Muscle of leg (tissue), 11 donors: Measurements from ENCODE around the gene SAMD10. TPM values are rescaled to one million over a fixed set of nuclear protein-coding genes. Genes with fewer than 3 reads are reported as not detected.
"Not testable (repeated sequence)": the region's sequence is repeated elsewhere in the genome, so short reads cannot be mapped to it uniquely, and the experiment has no call there.

ENCODE experiments used
- DNase-seq: peaks from one replicate; pipeline ENCODE4 v3.0.0; 2013
- H3K27ac ChIP-seq: one replicate; pipeline ENCODE4 v1.5.1; 2013; ENCODE audit warnings: mild to moderate bottlenecking, low read length, control low read depth
- H3K27me3 ChIP-seq: one replicate; pipeline ENCODE4 v1.6.1; 2013; ENCODE audit warnings: low read length; ENCODE audit not compliant: control insufficient read depth, insufficient read depth
- H3K36me3 ChIP-seq: one replicate; pipeline ENCODE4 v1.6.1; 2013; ENCODE audit warnings: low read length; ENCODE audit not compliant: control insufficient read depth, insufficient read depth
- H3K4me1 ChIP-seq: one replicate; pipeline ENCODE4 v1.6.1; 2013; ENCODE audit warnings: low read length; ENCODE audit not compliant: control insufficient read depth, insufficient read depth
- H3K4me3 ChIP-seq: one replicate; pipeline ENCODE4 v1.5.1; 2013; ENCODE audit warnings: low read length, control low read depth
- H3K9me3 ChIP-seq: replicated peaks from 2 replicates; pipeline ENCODE4 v1.6.1; 2013; ENCODE audit warnings: low read depth, low read length; ENCODE audit not compliant: control insufficient read depth
- WGBS: methylation state at CpG from one replicate; pipeline ENCODE4 v1.1.5; 2013; ENCODE audit warnings: missing lambda C conversion rate; ENCODE audit not compliant: insufficient coverage; 5-methylcytosine and 5-hydroxymethylcytosine counted together
- polyA plus RNA-seq, 8 donors: library from polyadenylated mRNA; unstranded; fragments of 120-200 nt; gene quantifications; one replicate each; pipeline versions ENCODE4 v1.2.1 to v1.2.3, GENCODE V29; 2013; ENCODE audit warnings: inconsistent platforms in 1 of 8, low replicate concordance in 1 of 8; ENCODE audit not compliant: insufficient read length in 8 of 8, insufficient read depth in 1 of 8
- total RNA-seq: library from RNA; stranded (reverse); fragments of 120-200 nt; gene quantifications from one replicate; pipeline ENCODE4 v1.2.4, GENCODE V29; 2013

SAMD10 gene
- total and polyA plus RNA-seq, 9 donors, result 1.5 to 4.4 (median 3.8) TPM

DNA sequence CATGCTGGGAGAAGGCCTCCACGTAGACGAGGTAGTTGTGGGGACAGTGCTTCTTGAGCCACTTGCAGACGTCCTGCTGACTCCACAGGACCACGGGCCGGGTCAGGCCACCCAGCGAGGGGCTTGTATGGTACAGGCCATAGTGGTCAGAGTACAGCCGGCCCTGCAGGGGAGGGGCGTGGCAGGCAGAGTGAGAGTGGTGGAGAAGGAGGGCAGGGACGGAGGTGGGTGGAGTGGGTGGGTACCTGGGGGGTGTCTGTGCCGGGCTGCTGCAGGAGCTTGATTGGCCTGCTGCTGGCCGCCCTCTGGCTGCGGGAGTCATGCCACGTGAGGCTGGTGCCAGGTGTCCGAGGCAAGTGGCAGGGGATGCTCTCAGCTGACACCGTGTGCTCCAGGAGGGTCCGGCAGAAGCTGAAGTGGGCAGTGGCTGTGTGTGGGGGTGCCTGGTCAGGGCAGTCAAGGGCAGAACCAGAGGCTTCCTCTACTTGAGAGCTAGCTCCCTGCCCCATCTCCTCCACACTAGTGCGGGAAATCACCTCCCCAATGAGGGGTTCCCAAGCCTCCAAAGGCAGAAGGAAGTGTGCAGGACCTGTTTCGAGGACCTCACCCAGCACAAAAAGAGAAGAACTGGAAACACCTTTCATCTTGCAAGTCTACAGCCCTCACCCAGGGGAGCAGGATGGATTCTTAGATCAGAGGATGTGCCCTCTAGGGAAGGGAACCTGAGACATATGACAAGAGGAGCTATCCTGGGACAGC lies 2.3 kb downstream of the SAMD10 start:
- H3K4me1 ChIP-seq, result peaks cover 42% of the 10 kb centered on the region
- H3K27ac ChIP-seq, result no peak overlapping the region
- H3K36me3 ChIP-seq, result peaks cover 2% of the 10 kb centered on the region
- DNase-seq, result peak; percentile 9
- 84% methylated on average over 16 of the region's 18 CpGs for WGBS
- H3K4me3 ChIP-seq, result no peak overlapping the region
- no peaks in the 10 kb centered on the region for H3K27me3 ChIP-seq
- no peaks in the 10 kb centered on the region for H3K9me3 ChIP-seq

DNA sequence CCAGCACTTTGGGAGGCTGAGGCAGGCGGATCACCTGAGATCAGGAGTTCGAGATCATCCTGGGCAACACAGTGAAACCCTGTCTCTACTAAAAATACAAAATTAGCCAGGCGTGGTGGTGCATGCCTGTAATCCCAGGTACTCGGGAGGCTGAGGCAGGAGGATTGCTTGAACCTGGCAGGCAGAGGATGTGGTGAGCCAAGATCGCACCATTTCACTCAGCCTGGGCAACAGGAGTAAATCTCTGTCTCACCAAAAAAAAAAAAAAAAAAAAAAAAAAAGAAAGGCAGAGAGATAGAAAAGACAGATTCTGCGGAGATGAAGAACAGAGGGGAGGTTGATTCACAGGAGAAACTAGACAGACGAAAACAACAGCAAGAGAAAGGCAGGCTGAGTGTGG lies 2.9 kb downstream of the SAMD10 start:
- peaks cover 36% of the 10 kb centered on the region for H3K4me1 ChIP-seq
- not testable (repeated sequence) for DNase-seq, H3K9me3 ChIP-seq, H3K4me3 ChIP-seq, H3K27ac ChIP-seq, H3K36me3 ChIP-seq, H3K27me3 ChIP-seq
- 83% methylated on average over 4 of the region's 7 CpGs for WGBS

DNA sequence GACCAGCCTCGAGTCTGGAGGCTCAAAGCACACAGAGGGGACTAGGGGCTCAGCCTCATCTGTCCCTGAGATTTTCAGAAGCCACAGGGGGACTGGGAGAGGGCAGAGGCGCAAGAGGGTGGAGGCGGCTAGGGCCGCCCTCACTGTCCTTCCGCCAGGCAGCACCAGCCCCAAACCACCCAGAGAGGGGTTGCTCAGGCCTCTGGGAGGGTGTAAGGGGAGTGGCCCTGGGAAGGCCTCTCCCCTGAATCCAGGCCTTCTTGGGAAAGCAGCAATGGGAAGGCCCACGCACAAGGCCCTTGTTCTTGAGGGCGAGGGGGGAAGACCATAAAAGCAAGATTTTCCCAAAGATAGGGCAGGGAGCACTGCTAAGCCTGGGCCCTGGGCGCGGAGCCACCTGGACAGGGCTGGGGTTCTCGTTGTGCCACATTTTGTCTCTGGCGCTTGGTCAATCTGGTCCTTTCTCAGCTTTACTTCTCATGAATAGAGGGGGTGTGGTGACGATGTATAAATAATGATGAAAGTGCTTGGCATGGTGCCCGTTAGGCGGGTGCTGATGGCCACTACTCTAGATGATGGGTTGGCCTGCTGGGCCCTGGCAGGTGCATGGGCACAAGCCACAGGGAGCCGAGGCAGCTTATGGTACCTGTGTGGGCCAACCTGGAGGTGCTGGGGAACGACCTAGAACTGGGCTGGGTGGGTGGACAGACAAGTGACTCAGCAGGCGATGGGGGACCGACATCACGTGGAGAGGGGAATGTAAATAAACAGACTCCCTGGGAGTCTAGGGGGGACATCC lies 4.8 kb downstream of the SAMD10 start:
- H3K4me3 ChIP-seq, result no peak overlapping the region
- H3K4me1 ChIP-seq, result peaks cover 30% of the 10 kb centered on the region
- WGBS, result 69% methylated on average over 14 of the region's 19 CpGs
- peak; percentile 30 for DNase-seq
- no peaks in the 10 kb centered on the region for H3K27me3 ChIP-seq
- H3K9me3 ChIP-seq, result no peaks in the 10 kb centered on the region
- no peak overlapping the region for H3K27ac ChIP-seq
- peaks cover 2% of the 10 kb centered on the region for H3K36me3 ChIP-seq

DNA sequence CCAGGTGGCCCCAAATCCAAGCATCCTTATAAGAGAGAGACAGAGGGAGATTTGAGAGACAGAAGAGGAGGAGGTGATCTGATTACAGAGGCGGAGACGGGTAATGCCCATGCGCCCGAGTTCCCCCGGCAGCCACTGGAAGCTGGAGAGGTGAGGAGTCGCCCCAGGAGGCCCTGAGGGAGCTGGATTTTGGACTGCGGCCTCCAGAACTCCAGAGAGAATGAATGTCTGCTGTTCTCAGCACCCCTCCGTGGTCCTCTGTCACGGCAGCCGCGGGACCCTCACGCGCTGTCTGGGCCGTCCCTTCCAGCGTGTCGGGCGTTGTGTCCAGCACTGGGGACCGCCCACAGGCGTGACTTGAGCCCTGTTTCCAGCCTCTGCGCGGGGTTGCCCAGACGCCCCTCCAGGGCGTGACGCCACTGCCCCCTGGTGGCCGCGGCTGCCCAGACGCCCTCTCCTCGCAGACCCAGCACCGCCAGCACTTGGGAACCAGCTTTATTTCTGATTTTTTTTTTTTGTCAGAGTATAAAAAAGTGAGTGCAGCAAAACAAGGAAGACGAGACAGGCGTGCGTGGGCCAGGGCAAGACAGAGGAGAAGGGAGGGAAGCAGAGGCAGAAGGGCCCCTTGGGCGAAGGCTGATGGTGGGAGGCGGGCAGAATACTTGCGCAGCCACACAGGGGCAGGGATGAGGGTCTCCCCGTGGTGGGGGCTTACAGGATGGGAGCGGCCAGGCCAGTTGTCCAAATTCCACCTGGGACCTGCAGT lies 5.6 kb downstream of the SAMD10 start:
- DNase-seq, result peak; percentile 92
- WGBS, result 11% methylated on average over 33 of the region's 37 CpGs
- H3K9me3 ChIP-seq, result no peaks in the 10 kb centered on the region
- H3K27ac ChIP-seq, result peak overlapping the region; percentile 45
- H3K27me3 ChIP-seq, result peaks cover 1% of the 10 kb centered on the region
- peaks cover 32% of the 10 kb centered on the region for H3K4me1 ChIP-seq
- H3K36me3 ChIP-seq, result peaks cover 2% of the 10 kb centered on the region
- H3K4me3 ChIP-seq, result peak overlapping the region; percentile 29

DNA sequence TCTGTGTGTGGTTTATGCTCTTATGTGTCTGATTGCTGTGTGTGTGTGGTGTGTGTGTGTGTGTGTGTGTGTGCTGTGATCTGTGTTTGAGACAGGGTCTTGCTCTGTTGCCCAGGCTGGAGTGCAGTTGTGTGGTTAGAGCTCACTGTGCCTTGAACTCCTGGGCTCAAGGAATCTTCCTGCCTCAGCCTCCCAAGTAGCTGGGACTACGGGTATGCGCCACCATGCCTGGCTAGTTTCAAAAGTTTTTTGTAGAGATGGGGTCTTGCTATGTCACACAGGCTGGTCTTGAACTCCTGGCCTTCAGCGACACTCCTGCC lies 6.3 kb downstream of the SAMD10 start:
- no peak overlapping the region for H3K27ac ChIP-seq
- DNase-seq, result peak; percentile 7
- no peak overlapping the region for H3K4me3 ChIP-seq

DNA sequence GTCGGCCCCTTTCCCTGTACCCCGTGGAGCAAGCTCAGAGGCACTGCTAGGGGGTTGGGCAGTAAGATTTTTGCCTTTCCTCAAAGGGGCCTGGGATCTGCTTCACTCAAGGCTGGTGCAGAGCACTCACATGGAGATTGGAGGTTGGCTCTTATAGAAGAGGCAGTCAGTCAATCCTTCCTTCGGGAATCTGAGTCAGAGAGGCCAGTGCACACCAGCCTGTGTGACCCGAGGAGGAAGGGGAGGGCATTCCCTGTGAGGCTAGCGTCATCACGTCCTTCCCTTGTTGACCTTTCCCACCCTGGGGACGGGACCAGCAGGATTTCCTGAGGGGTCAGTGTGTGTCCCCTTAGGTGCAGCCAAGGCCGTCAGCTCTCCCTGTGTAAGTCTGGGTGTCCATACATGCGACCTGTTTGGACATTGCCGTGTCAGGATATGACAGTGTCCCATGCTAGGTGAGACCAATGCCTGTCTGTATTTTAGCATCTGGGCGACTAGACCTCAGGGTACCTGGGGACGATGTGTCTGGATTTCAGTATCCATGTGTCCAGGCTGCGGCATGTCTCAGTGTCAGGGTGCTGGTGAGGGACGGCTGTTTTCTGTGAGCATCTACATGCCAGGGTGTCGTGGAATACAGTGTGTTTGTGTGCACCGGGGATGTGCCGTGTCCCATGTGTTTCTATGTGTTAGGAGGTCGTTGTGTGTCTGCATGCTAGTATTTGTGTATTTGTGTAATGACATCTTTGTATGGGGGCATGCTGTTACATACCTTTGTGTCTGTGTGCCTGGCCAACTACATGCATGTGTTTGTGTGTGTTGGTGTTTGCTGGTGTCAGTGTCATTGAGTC lies 6.9 kb downstream of the SAMD10 start:
- Histone ChIP-seq H3K27ac (peak overlapping the region; percentile 9), H3K36me3 (peaks cover 10% of the 10 kb centered on the region), H3K4me3 (no peak overlapping the region), H3K9me3 (no peaks in the 10 kb centered on the region), H3K4me1 (peaks cover 35% of the 10 kb centered on the region), H3K27me3 (peaks cover 2% of the 10 kb centered on the region)
- WGBS, result 69% methylated on average over 16 of the region's 18 CpGs
- DNase-seq, result peak; percentile 28

More for the DNA sequence above, 6.3 kb downstream of the SAMD10 start:
- Histone ChIP-seq H3K4me1 (peaks cover 32% of the 10 kb centered on the region), H3K9me3 (no peaks in the 10 kb centered on the region), H3K36me3 (peaks cover 4% of the 10 kb centered on the region), H3K27me3 (peaks cover 2% of the 10 kb centered on the region)
- 75% methylated on average over 1 of the region's 3 CpGs for WGBS

DNA sequence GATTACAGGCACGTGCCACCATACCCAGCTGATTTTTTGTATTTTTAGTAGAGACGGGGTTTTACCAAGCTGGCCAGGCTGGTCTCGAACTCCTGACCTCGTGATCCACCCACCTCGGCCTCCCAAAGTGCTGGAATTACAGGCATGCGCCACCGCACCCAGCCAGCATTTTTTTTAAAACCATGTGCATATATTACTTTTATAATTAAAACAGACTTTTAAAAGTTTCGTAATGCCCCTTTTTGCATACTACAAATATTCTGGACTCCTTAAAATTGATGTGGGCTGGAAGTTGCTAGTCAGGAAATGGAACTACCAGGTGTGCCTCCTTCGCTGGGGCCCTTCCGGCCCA lies 7.5 kb downstream of the SAMD10 start:
- DNase-seq, H3K9me3 ChIP-seq, H3K4me3 ChIP-seq, H3K27me3 ChIP-seq: not testable (repeated sequence)
- H3K36me3 ChIP-seq, result peaks cover 16% of the 10 kb centered on the region
- H3K27ac ChIP-seq, result peak overlapping the region; percentile 9
- peaks cover 35% of the 10 kb centered on the region for H3K4me1 ChIP-seq
- WGBS, result no CpG with 5 or more reads among the region's 10 CpGs

DNA sequence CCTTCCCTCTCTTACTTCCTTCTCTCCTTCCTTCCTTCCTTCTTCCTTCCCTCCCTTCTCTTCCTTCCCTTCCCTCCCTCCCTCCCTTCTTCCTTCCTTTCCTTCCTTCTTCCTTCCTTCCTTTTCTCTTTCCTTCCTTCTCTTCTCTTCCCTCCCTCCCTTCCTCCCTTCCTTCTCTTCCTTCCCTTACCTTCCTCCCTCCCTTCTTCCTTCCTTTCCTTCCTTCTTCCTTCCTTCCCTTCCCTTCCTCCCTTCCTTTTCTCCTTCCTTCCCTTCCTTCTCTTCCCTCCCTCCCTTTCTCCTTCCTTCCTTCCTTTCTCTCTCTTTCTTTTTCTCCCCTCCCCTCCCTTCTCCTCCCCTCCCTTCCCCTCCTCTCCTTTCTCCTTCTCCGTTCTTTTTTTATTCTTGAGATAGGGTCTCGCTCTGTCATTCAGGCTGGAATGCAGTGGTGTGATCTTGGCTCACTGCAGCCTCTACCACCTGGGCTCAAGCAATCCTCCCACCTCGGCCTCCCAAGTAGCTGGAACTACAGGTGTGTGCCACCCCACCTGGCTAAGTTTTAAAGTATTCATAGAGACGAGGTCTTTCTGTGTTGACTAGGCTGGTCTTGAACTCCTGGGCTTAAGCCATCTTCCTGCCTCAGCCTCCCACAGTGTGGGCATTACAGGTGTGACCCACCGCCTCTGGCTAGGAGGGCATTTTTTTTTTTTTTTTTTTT lies 8.6 kb downstream of the SAMD10 start:
- Histone ChIP-seq H3K27me3 (peaks cover 2% of the 10 kb centered on the region), H3K4me1 (peaks cover 35% of the 10 kb centered on the region), H3K9me3 (no peaks in the 10 kb centered on the region), H3K36me3 (peaks cover 25% of the 10 kb centered on the region), H3K4me3 (no peak overlapping the region), H3K27ac (no peak overlapping the region)
- no CpG with 5 or more reads among the region's 5 CpGs for WGBS
- peak; percentile 10 for DNase-seq
